Trophoblast cell (in vitro differentiated cells and primary cell): ENCODE results near the gene GALNT9.

ENCODE experiments used
- DNase-seq, 2 donors: peaks; one replicate each; pipeline ENCODE4 v3.0.0-alpha.2; 2016
- H2AFZ ChIP-seq: 2 replicates; pipeline ENCODE4 v1.6.1; 2013; ENCODE audit warnings: low read length, moderate library complexity, mild to moderate bottlenecking; ENCODE audit not compliant: insufficient read depth, poor library complexity
- H2AK5ac ChIP-seq: 2 replicates; pipeline ENCODE4 v1.6.1; 2013; ENCODE audit warnings: mild to moderate bottlenecking, low read length
- H2BK120ac ChIP-seq: 2 replicates; pipeline ENCODE4 v1.6.1; 2013; ENCODE audit warnings: low read length, mild to moderate bottlenecking, moderate library complexity; ENCODE audit not compliant: insufficient read depth, poor library complexity
- H2BK12ac ChIP-seq: 2 replicates; pipeline ENCODE4 v1.6.1; 2013; ENCODE audit warnings: mild to moderate bottlenecking, low read length, moderate library complexity
- H2BK5ac ChIP-seq: 2 replicates; pipeline ENCODE4 v1.6.1; 2013; ENCODE audit warnings: low read length, low read depth, moderate library complexity, mild to moderate bottlenecking; ENCODE audit not compliant: poor library complexity
- H3K14ac ChIP-seq: 2 replicates; pipeline ENCODE4 v1.6.1; 2013; ENCODE audit warnings: mild to moderate bottlenecking, low read length
- H3K18ac ChIP-seq: 2 replicates; pipeline ENCODE4 v1.6.1; 2013; ENCODE audit warnings: mild to moderate bottlenecking, low read length
- H3K23ac ChIP-seq: 2 replicates; pipeline ENCODE4 v1.6.1; 2013; ENCODE audit warnings: low read length
- H3K27ac ChIP-seq: 2 replicates; pipeline ENCODE4 v1.5.1; 2013; ENCODE audit warnings: low read depth, mild to moderate bottlenecking, inconsistent platforms, low read length, moderate library complexity
- H3K27me3 ChIP-seq: 2 replicates; pipeline ENCODE4 v1.6.1; 2013; ENCODE audit warnings: inconsistent platforms, mild to moderate bottlenecking, low read length, moderate library complexity; ENCODE audit not compliant: insufficient read depth
- H3K36me3 ChIP-seq, 2 experiments: 1 replicate in 1 of 2; 2 replicates in 1 of 2; pipeline ENCODE4 v1.6.1; 2013; ENCODE audit warnings: low read length in 2 of 2, mild to moderate bottlenecking in 2 of 2, moderate library complexity in 1 of 2; ENCODE audit not compliant: insufficient read depth in 2 of 2, control insufficient read depth in 1 of 2
- H3K4ac ChIP-seq: 2 replicates; pipeline ENCODE4 v1.6.1; 2013; ENCODE audit warnings: low read depth, mild to moderate bottlenecking, low read length, moderate library complexity
- H3K4me1 ChIP-seq, 2 experiments: 1 replicate in 1 of 2; 2 replicates in 1 of 2; pipeline ENCODE4 v1.6.1; 2013; ENCODE audit warnings: low read length in 2 of 2, mild to moderate bottlenecking in 2 of 2, moderate library complexity in 1 of 2; ENCODE audit not compliant: insufficient read depth in 2 of 2, control insufficient read depth in 1 of 2
- H3K4me2 ChIP-seq: 2 replicates; pipeline ENCODE4 v1.6.1; 2013; ENCODE audit warnings: inconsistent platforms, mild to moderate bottlenecking, low read length, moderate library complexity
- H3K4me3 ChIP-seq: 2 replicates; pipeline ENCODE4 v1.5.1; 2013; ENCODE audit warnings: mild to moderate bottlenecking, low read depth, low read length, inconsistent platforms
- H3K79me1 ChIP-seq: one replicate; pipeline ENCODE4 v1.6.1; 2013; ENCODE audit warnings: low read length
- H3K79me2 ChIP-seq: 2 replicates; pipeline ENCODE4 v1.6.1; 2013; ENCODE audit warnings: low read length, mild to moderate bottlenecking; ENCODE audit not compliant: control insufficient read depth, insufficient read depth, poor library complexity
- H3K9ac ChIP-seq: 2 replicates; pipeline ENCODE4 v1.6.1; 2013; ENCODE audit warnings: mild to moderate bottlenecking, low read length
- H3K9me3 ChIP-seq: 2 replicates; pipeline ENCODE4 v1.6.1; 2013; ENCODE audit warnings: low read depth, mild to moderate bottlenecking, control low read depth, inconsistent platforms, low read length; ENCODE audit not compliant: insufficient read depth
- H4K12ac ChIP-seq: 2 replicates; pipeline ENCODE4 v1.6.1; 2013; ENCODE audit warnings: low read depth, mild to moderate bottlenecking, low read length, moderate library complexity
- H4K8ac ChIP-seq: 2 replicates; pipeline ENCODE4 v1.6.1; 2013; ENCODE audit warnings: low read depth, mild to moderate bottlenecking, low read length, moderate library complexity
- H4K91ac ChIP-seq: one replicate; pipeline ENCODE4 v1.6.1; 2013; ENCODE audit warnings: low read depth, mild to moderate bottlenecking, low read length, moderate library complexity
- WGBS: extraction: QIAGEN DNeasy Blood & Tissue Kit; methylation state at CpG from one replicate; pipeline ENCODE4 v1.1.7; 2013; ENCODE audit warnings: missing lambda C conversion rate; ENCODE audit not compliant: insufficient read length, insufficient coverage; ENCODE audit errors: extremely low coverage; 5-methylcytosine and 5-hydroxymethylcytosine counted together

The GALNT9 gene

DNA sequence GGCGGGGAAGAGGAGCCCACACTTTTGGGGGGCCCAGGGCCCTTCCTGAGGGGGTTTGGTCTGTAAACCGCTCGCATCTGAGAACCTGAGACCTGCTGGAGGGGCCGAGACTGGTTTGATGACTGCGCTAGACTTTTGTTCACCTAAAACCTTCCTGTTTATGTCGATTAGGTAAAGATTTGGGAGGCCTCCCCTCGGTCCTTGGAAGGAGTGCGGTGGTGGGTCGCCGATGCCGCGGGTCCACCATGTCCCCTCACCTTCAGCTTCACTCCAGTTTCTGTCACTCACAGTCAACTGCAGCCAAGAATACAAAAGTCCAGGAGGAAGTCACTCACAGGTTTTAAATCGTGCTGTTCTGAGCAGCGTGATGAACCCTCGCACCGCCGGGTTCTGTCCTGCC is 10.5 kb upstream of the GALNT9 start:
- Histone ChIP-seq H3K79me1 (no peaks in the 10 kb centered on the region), H3K9ac (no peak overlapping the region), H3K27ac (no peak overlapping the region), H3K4me1 (no peaks in the 10 kb centered on the region), H3K9me3 (peaks cover 16% of the 10 kb centered on the region), H3K4me2 (no peak overlapping the region), H3K36me3 (no peaks in the 10 kb centered on the region), H3K4me3 (no peak overlapping the region), H3K4ac (no peak overlapping the region), H2AFZ (no peak overlapping the region), H3K14ac (no peak overlapping the region), H3K27me3 (no peaks in the 10 kb centered on the region), H4K8ac (no peak overlapping the region), H2AK5ac (no peak overlapping the region), H4K12ac (no peak overlapping the region), H3K79me2 (no peaks in the 10 kb centered on the region), H2BK120ac (no peak overlapping the region), H2BK5ac (no peak overlapping the region), H3K23ac (no peak overlapping the region), H2BK12ac (no peak overlapping the region), H3K18ac (no peak overlapping the region), H4K91ac (no peak overlapping the region)
- DNase-seq: no peak
- WGBS: no CpG with 5 or more reads among the region's 17 CpGs

GRCh38 chr12:132338781-132339180 is 9.4 kb upstream of the GALNT9 start:
- H3K14ac ChIP-seq: no peak overlapping the region
- no peaks in the 10 kb centered on the region for H3K79me2 ChIP-seq
- H3K27me3 ChIP-seq: no peaks in the 10 kb centered on the region
- no peaks in the 10 kb centered on the region for H3K79me1 ChIP-seq
- no peak overlapping the region for H4K12ac ChIP-seq
- no peak overlapping the region for H4K8ac ChIP-seq
- H3K4me3 ChIP-seq: no peak overlapping the region
- H3K4me2 ChIP-seq: no peak overlapping the region
- no peak overlapping the region for H3K4ac ChIP-seq
- no peak overlapping the region for H3K9ac ChIP-seq
- no peak for DNase-seq
- no peak overlapping the region for H2AK5ac ChIP-seq
- H4K91ac ChIP-seq: no peak overlapping the region
- no peak overlapping the region for H2BK5ac ChIP-seq
- no peaks in the 10 kb centered on the region for H3K4me1 ChIP-seq
- no peak overlapping the region for H3K23ac ChIP-seq
- no peak overlapping the region for H2AFZ ChIP-seq
- H3K27ac ChIP-seq: no peak overlapping the region
- no peak overlapping the region for H2BK120ac ChIP-seq
- H2BK12ac ChIP-seq: no peak overlapping the region
- H3K18ac ChIP-seq: no peak overlapping the region
- peaks cover 16% of the 10 kb centered on the region for H3K9me3 ChIP-seq
- no peaks in the 10 kb centered on the region for H3K36me3 ChIP-seq
- WGBS: no CpG with 5 or more reads among the region's 24 CpGs

- no peak overlapping the region for H2AK5ac ChIP-seq
- H3K9me3 ChIP-seq: peaks cover 16% of the 10 kb centered on the region
- H2BK5ac ChIP-seq: no peak overlapping the region
- no peak overlapping the region for H2BK120ac ChIP-seq
- H3K4me1 ChIP-seq: no peaks in the 10 kb centered on the region
- H3K4me3 ChIP-seq: no peak overlapping the region
- no peak overlapping the region for H3K4me2 ChIP-seq
- no peak overlapping the region for H3K27ac ChIP-seq
- no peak overlapping the region for H3K4ac ChIP-seq
- no peak overlapping the region for H3K23ac ChIP-seq
- H3K9ac ChIP-seq: no peak overlapping the region
- no peak overlapping the region for H3K14ac ChIP-seq
- no peak overlapping the region for H4K12ac ChIP-seq
- H3K27me3 ChIP-seq: no peaks in the 10 kb centered on the region
- H3K79me1 ChIP-seq: no peaks in the 10 kb centered on the region
- no peak for DNase-seq
- no peaks in the 10 kb centered on the region for H3K79me2 ChIP-seq
- no peak overlapping the region for H4K8ac ChIP-seq
- no peaks in the 10 kb centered on the region for H3K36me3 ChIP-seq
- H4K91ac ChIP-seq: no peak overlapping the region
- no peak overlapping the region for H2AFZ ChIP-seq
- WGBS: no CpG with 5 or more reads among the region's 20 CpGs
- no peak overlapping the region for H3K18ac ChIP-seq
- no peak overlapping the region for H2BK12ac ChIP-seq
Observed at GRCh38 chr12:132338311-132338710, 8.9 kb upstream of the GALNT9 start.

- no peak overlapping the region for H3K18ac ChIP-seq
- no peak overlapping the region for H3K14ac ChIP-seq
- peaks cover 14% of the 10 kb centered on the region for H3K9me3 ChIP-seq
- no peaks in the 10 kb centered on the region for H3K4me1 ChIP-seq
- no peak overlapping the region for H2BK12ac ChIP-seq
- no peaks in the 10 kb centered on the region for H3K79me2 ChIP-seq
- H3K27ac ChIP-seq: no peak overlapping the region
- no peaks in the 10 kb centered on the region for H3K79me1 ChIP-seq
- H3K27me3 ChIP-seq: no peaks in the 10 kb centered on the region
- no peak overlapping the region for H3K4ac ChIP-seq
- H2AK5ac ChIP-seq: no peak overlapping the region
- DNase-seq: no peak
- WGBS: no CpG with 5 or more reads among the region's 27 CpGs
- H3K9ac ChIP-seq: no peak overlapping the region
- peak overlapping the region; percentile 41 for H3K4me3 ChIP-seq
- no peak overlapping the region for H2BK5ac ChIP-seq
- no peak overlapping the region for H2AFZ ChIP-seq
- H3K36me3 ChIP-seq: no peaks in the 10 kb centered on the region
- no peak overlapping the region for H4K12ac ChIP-seq
- no peak overlapping the region for H4K91ac ChIP-seq
- no peak overlapping the region for H2BK120ac ChIP-seq
- no peak overlapping the region for H4K8ac ChIP-seq
- H3K4me2 ChIP-seq: no peak overlapping the region
- H3K23ac ChIP-seq: no peak overlapping the region
Observed at GRCh38 chr12:132337557-132337956, 8.2 kb upstream of the GALNT9 start.
